GM12872 (cell line): ENCODE measurements around the gene SNX20.

Source experiments
- CTCF ChIP-seq: IDR thresholded peaks from 3 replicates; pipeline ENCODE4 v1.5.1; 2011; ENCODE audit warnings: low read depth, mild to moderate bottlenecking, low read length, moderate library complexity; ENCODE audit not compliant: insufficient read depth

SNX20 gene

DNA sequence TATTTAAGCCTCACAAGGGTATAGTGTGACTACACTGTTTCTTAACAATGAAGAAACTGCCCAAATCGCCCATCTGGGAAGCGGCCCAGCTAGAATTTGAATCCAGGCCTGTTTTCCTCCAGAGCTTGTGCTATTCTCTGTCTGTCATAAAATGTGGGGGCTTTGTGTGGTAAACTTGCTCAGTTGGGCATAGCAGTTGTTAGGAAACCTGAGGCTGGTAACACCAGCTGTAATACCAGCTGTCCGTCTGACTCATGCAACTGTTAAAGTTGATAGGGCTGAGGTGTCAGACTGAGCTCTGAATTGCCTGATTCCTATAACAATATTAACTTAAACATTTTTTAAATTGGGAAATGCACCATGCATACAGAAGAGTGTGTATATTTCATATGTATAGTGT lies 21.6 kb upstream of the SNX20 start:
- no peak for TF ChIP-seq CTCF

GRCh38 chr16:50699326-50700159 lies 18.4 kb upstream of the SNX20 start:
- TF ChIP-seq CTCF: no peak

DNA sequence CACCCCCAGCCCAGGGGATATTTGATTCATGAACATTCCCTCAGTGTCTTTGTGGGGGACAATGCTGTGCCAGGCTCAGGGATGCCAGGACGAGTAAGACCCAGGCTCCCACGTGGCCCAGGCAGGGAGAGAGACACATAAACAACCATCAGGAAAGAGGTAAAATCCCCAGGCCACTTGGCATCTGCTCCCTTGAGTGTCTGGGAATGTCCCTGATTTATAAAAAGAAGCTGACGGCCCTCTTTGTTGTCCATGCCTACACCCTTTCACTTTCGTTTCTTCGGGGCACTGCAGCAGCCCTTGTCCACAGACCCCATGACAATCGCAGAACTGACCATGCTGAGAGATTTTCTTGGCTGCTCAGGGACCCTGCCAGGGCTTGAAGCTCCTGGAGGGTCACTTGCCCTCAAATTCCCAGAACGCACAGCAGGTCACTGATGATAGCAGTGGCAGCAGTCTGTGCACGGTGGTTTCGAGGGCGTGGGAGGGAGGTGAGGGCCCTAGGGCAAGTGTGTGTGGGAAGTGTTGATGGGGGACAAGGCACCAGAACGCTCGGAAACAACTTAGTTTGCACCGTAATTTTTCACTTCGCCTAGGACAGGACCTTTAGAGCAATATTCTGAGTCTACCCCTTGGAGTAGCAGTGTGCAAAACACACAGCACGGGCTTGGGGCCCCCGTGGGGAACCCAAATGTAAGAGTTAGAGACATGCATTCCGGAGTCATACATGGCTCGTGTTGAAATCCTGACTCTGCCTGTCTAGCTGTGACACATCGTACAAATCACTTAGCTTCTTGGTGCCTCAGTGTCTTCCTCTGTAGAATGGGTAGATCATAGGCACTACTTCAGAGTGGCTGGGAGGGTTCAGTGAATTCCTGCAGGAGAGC lies 17.0 kb upstream of the SNX20 start:
- no peak for TF ChIP-seq CTCF

GRCh38 chr16:50697421-50697715 lies 16.3 kb upstream of the SNX20 start:
- TF ChIP-seq CTCF: no peak

DNA sequence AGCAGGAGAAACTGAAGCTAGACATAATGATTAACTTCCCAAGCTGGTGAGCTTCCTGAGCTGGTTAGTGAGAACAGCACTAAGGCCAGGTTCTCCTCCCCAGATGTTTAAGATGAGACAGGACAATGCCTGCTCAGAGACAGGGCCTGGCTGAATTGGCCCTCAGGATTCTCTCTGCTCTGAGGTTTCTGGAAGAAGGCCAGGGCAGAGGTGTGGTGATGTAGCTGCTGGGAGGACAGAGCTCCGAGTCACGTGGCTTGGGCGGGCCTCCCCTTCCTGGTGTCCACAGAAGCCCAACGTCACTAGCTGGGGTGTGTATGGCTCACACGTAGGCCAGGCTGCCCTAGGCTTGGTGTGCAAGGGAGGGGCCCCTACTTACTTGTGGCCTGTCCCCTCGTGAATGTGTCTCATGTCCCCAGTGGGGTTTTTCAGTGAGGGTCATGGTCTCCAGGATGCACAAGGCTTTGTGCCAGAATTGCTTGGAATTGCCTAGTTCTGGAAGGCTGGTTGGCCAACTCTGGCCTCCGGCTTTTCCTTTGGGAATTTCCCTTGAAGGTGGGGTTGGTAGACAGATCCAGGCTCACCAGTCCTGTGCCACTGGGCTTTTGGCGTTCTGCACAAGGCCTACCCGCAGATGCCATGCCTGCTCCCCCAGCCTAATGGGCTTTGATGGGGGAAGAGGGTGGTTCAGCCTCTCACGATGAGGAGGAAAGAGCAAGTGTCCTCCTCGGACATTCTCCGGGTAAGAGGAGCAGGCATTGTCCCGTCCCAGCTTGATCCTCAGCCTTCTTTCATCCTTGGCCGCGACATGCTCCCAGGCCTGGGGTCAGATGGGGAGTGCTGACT lies 15.7 kb upstream of the SNX20 start:
- no peak for TF ChIP-seq CTCF

GRCh38 chr16:50696126-50696525 lies 15.0 kb upstream of the SNX20 start:
- no peak for TF ChIP-seq CTCF
